Right renal cortex interstitium (tissue), 3 donors: ENCODE data around the gene RRAGC. TPM values are rescaled to one million over a fixed set of nuclear protein-coding genes. Genes with fewer than 3 reads are reported as not detected.
"Not testable (repeated sequence)": the region's sequence is repeated elsewhere in the genome, so short reads cannot be mapped to it uniquely, and the experiment has no call there.

Experiments used
- DNase-seq, 3 donors: peaks; one replicate each; pipeline ENCODE4 v3.0.0-alpha.2; 2013; ENCODE audit warnings: low read depth in 3 of 3, low spot score in 2 of 3
- polyA plus RNA-seq, 3 donors: library from polyadenylated mRNA; unstranded; fragments of 120-200 nt; gene quantifications; one replicate each; pipeline ENCODE4 v1.2.1, GENCODE V29; 2013; ENCODE audit not compliant: insufficient read length in 3 of 3

The RRAGC gene
- polyA plus RNA-seq, 3 donors: 38.1 to 38.6 (median 38.3) TPM

DNA sequence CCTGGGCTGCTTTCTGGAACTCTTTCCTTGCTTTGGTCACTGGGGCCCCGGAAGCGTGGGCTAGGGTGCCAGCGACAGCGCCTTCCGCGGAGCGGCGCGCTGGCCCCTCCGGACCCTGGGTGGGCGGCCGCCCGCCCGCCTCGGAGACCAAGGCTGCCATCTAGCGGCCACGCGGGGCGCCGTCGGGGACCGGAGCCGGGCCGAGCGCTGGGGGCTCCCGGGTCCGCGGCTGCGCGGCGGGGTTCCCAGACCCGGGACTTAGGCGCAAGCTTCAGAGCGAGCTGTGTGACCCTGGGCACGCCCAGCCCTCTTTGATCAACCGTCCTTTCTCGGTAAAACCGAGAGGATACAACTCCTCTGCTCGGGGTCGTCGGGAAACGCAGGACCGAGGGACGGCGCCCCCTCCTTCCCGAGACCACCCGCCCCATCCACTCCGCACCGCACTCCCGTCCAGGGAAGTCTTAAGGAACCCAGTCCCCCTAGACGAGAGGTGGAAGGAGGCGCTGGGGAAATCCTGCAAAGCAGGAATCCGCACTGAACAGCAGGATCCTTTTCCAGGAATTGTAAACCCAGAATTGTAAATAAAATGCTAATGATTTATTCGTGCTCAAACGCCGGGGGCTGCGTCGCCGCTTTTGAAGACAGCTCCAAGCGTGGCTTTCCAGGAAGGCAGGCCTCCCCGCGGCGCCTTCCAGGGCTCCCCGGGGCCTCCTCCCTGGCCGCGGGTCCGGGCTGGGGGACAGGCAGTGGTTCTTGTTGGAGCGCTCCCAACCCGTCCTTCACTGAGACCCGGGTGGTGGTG lies 41.2 kb downstream of the RRAGC start:
- DNase-seq: peak in 1 of 3 donors; percentile 66

DNA sequence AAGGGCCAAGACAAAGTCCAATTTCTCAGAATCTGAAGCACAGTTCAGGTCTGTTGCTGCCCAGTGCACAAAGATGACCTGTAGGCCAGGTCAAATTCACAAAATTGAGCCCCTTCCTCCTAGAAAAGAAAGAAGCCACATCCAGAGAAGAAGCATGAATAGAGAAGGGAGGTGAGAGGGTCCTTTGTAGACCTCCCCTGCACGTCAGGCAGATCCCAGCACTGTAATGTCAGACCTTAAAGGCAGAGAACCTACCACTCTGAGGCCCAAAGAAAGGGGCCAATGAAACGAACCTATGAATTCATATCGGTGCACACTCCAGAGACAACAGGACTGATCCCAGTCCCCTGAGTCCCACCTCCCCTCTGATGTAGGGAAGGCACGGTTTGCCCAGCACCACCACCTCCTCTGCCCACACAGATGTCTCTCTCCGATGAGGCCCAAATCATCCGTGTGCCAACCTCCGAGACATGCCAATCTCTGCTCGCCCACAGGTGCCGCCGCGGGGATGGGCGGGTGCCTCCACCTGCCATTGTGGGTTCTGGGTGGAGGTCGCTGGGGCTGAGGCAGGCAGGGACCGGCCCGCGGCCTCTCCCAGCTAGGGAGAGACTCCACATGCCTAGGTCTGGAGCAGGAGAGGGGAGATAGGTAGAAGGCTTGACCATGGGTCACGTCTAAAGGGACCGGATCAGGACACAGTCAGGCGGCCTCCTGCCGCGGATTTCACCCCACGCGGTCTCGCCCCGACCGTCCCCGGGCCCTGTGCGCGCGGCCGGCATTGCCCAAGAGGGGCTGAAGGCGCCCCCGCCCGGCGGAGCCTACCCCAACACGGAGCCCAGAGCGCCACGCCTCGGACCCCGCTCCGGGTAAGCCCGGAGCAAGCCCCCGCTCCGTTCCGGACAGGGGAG lies 42.1 kb downstream of the RRAGC start:
- no peak for DNase-seq

DNA sequence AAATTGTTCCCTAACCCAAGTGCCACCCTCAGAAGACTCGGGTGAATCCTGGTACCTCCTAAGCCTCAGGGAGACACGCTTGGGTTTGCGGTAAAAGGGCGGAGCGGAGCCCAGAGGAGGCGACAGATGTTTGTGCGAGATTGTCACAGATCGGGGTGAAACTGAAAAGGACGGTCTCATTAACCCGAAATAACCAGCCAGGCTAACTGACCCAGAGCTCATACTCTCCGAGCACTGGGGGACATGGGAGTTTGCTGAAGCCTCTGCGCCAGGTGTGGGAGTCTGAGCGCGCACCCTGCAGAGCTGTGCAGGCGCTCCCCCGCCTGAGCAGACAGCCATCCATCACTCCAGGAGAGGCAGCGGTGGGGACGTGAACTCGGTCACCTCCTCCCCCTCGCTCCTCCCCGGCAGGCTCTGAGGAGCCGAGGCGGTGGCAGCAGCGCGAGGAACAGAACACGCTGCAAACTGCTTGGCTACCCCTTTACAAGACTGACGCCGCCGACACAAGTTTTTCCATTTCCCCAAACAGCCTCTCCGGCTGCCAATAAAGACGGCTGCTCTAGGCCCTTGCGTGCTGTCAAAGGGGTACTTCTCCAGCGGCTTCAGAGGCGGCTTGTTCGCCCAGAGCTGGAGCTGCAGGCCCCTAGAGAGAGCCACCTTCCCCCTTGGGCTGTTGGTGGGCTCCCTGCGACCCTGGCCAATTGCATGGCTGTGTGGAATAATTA lies 43.5 kb downstream of the RRAGC start:
- DNase-seq: peak in 1 of 3 donors; percentile 68

DNA sequence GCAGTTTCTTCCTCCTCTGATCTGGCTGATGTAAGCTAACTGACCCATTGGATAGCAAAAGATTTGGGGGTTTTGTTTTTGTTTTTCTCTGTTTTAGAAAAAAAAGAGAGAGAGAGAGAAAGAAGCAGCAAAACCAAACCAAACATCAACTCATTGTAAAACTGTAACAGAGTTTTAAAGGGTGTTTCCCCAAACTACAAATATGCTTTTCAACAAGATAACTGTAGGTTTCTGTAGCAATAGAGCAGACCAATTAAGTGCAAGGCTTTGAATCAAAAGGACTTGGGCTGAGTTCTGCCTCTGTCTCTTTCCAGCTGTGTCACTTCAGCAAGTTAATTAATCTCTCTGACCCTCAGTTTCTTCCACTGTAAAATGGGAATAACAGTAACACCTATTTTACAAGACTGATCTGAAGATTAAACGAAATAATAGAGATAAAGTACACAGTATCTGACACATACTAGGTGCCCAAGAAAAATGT lies 44.5 kb downstream of the RRAGC start:
- DNase-seq: no peak

DNA sequence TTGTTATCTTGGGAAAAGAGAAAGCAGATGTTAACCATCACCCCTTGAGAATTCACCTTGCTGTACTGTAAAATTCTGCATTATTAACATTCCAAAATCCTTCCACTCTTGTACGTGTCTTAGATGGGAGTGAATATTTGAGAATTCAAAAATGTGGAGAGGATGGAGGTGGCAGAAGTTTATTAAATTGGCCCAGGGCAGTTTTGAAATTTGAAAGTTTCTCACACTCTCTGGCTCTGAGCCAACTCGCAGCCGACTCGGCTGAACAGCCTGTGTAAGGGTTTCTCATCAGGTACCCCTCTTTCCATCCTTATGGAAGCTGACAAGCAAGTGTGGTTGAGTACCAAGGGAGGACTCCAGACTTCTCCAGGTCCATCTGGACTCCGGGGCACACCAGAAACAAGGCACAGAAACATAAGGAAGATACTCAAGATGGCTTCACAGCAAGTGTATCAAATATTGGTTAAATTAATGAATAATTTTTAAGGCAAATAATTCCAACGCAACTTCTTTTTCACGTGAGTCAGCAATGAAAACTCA lies 45.1 kb downstream of the RRAGC start:
- no peak for DNase-seq

DNA sequence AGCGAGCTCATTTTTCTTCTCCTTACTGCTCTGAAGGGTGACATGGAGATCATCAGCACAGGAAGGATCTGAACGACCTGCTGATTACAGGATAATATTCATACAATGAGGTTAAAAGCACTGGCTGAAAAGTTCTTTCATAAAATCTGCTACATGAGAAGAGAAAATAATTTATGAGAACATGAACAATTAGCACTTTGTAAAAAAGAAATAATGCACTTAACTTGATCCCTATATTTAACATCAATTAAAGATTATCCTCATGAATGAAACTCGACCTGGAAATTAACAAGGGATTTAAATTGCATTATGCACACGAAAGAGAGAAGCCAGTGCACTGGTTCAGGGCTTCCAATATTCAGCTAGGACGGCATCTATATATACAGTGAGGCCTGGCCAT lies 46.6 kb downstream of the RRAGC start:
- DNase-seq: no peak

DNA sequence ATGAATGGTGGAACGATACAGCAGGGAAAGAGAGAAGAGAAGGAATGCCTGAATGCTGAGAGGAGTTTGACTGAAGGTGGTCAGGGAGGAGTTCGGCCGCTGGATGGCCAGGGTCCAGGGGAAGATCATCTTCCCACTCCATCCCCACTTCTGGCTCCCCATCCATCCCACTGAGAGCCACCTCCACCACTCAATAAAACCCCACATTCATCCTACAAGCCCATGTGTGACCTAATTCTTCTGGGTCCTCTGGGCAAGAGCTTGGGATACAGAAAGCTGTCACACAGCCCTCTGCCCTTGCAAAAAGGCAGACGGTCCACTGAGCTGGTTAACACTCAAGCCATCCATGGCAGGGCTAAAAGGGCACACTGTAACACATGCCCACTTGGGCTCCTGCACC lies 48.1 kb downstream of the RRAGC start:
- not testable (repeated sequence) for DNase-seq

DNA sequence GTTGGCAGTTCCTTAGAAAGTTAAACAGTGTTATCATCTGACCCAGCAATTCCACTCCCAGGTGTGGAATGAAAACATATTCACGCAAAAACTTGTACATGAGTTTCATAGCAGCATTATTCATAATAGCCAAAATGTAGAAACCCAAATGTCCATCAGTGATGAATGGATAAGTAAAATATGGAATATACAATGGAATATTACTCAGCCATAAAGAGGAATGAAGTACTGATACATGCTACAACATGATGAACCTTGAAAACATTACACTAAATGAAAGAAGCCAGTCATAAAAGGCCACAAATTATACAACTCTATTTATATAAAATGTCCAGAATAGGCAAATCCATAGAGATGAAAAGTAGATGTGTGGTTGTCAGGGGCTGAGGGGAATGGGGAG lies 53.5 kb downstream of the RRAGC start:
- DNase-seq: no peak

DNA sequence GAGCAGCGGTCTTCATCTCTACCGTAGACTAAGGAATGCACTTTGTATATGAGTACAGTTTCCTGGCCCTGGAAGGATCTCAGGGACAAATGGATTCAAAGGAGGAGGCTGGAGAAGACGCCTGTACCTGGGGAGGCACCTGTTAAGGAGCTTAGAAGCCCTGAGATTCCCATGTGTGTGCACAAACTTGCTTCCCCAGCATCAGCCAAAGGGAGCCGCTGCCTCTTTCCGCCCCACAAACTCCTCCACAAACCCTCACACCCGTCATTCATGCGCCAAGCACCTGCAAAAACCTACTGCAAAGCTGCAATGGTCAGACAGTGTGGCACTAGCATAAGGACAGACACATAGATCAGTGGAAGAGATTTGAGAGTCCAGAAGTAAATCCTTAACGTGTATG lies 54.5 kb downstream of the RRAGC start:
- no peak for DNase-seq

DNA sequence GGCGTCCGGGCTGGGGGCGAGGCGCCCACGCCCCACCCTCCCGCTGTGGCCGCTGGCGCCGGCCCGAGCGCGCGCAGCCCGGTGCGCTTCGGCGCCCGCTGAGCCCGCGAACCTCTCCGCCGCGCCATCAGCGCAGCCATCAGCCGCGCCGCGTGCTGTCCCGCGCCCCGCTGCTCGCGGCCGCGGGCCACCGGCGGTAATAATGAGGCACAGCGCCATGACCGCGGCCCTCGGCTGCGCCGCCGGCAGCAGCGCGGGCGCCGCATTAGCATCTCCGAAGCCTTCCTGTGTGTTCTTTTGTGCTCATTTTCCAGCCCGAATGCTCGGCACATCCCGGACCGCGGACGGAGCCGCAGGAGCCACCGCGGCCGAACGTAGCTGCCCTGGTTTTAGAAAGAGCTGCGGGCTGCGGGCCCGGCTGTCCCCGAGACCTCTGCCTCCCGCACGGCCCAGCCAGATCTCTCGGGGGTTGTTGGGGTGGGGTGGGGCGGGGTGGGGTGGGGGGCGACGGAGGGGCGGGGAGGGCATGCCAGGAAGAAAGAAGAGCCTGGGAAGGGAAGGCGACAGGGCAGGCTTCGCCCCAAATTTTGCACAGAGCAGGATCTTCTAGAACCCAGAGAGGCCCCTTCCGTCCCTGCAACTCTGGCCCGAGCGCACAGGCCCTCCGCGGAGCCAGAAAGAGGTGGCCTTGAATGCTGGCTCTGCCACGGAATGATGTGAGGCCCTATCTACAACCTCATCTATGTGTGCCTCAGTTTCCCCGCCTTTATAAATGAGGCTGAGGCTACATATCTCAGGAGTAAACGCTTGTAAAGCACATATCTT lies 55.3 kb downstream of the RRAGC start:
- no peak for DNase-seq

DNA sequence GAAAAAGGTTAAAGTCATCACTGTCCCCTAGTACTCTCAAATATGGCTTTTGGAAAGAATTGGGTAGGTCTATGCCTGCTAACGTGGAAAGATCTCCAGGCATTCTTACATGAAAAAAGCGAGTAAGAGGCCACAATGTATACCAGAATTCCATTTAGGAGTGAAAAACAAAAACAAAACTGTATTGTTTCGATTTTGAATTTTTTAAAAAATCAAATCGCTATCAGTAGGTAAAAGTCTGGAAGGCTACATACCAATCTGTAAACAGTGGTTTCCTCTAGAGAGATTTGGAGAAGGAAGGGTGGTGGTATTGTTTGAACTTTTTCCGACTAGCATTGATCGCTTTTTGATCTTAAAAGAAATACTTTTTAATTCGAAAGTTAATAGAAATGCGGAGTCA lies 55.9 kb downstream of the RRAGC start:
- no peak for DNase-seq

DNA sequence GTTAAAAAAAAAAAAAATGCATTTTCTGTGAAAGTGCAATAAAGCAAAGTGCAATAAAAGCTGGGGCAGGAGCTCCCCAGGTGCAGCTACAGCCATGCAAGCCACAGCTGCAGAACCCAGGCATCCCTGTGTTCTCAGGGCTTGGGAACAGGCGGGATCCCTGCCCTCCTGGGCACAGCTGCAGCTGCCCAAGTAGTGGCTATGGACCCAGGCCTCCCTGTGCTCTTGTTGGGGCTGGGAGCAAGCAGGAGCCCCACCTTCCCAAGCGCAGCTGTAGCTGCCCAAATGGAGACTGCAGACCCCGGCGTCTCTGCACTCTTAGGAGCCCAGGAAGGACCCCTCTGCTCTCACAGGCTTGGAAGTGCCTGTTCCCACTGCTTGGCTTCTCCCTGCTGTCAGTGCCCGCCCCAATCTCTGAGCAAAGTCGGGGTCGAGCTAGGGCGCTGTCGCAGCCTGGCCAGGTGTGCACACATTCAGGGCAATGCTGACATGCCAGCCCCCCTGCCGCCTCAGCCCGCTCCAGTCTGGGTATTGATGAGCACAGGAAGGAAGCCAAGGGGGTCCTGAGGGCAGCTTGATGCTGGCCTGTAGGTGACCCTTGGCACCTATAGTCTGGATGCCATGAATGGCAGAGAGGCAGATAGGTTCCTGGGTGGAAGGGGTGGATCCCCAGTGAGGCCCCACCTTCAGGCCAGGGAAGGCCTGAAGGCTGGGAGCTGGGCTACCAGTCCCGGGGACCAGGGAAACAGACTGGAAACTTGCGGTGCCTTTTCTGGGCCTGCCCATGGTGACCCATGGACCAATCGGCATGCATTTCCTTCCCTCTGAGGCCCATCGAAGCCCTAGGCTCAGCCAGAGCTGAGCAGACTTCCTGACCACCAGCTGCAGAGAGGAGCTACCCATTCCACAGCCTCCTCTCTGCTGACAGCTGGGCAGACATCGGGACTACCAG lies 58.6 kb downstream of the RRAGC start:
- no peak for DNase-seq

DNA sequence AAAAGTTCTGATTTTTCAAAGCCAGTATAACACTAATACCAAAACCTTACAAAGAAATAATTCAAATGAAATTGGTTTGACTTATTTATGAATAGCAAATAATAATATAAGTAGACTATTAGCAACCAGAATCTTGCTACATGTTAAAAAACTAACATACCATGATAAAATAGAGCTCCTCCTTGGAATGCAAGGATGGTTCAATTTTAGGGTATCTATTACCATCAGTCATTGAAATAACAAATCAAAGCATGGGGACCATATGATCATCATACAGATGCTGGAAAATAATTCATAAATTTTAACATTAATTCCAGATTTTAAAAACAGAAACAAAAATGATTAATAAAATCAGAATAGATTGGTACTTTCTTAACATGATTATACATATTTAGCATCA lies 66.3 kb downstream of the RRAGC start:
- DNase-seq: no peak

DNA sequence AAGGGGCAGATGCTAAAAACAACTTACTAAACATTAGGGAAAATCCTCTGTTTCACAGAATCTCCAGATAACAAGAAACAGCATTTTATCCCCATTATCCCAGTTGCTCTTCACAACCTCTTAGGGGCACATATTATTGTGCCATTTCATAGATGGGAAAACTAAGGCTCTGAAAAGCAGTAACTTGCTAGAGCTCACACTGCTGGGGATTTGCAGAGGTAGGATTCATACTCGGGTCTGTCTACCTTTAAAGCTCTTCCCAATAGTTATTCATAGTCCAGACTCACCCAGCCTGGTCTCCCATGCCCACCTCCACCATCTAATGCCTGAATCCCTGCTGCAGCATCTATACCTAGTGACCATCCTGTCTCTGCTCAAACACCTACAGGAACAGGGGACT lies 67.7 kb downstream of the RRAGC start:
- no peak for DNase-seq

DNA sequence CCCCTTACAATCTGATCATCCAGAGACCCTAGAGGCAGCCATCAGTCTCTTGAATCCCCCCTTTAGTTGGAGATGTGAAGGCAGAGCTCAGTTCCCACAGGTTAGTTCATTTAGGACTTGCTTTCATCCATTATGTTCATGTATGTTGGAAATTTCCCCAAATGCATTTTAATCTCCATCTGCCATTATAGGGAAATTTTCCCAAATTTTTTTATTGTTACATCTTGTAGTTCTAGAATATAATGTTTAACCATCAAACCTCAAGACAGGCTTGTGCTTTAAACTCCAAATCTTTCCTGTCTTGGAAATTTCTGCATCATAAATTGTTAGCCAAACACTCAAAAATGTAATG lies 68.4 kb downstream of the RRAGC start:
- no peak for DNase-seq

DNA sequence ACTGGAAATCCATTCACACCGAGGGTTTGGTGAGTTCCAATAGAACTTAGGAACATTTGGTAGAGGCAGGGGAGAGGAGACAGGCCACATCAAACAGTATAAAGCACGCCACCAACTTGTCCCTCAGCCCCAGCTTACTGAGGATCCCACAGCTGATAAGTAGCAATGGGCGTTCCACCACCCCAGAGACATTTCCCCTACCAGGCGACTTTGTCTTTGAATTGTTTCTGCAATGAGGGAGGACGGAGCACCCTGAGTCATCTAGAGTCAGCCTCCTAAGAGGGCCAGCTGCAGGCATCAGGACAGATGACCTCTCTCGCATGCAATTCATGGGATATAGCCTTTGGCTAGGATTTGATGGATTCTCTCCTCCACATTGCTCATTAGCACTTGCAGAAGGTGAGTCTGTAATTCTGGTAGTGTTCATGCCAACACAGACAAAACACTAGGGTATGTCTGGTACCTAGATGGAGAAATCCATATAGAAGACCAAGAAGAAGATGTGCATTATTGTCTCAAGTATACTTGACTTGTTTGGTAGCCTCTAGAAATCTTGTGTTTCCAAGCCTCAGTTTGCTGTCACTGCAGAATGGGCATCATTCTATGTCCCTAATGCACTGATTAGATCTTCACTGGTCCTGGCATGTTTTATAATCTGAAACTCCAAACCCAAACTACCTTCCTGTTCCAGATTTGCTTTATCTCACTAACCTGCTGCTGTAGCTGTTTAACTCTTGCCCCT lies 69.0 kb downstream of the RRAGC start:
- DNase-seq: no peak

DNA sequence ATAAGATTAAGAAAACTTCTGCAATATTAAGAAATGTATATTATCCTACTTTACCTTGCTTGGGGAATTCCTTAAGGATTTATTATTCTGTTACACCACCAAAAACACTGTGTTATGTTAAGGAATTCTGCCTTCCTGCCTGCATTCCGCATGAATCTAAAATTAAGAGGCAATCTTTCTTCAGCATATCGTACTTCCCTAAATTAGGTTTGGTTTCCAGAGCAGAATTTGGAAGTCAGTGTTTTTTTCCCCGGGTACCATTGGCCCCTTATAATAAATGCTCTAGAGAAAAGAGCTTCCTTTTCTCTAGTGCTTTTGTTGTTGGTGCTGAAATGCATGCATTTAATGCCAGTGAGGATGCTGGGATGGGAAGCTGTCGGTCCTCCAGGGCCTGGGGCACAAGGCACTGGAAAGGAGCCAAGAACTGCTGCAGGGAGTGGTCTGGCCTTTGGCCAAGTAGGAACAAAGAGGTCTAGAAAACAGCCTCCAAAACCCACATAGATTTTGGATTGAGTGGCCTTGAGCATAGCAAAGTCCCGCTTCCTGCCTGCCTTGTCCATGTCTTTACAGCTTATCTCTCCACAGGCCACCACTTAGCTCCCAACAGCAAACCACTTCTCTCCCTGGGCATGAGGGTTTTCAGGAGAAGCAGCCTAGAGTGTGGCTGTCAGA lies 69.9 kb downstream of the RRAGC start:
- no peak for DNase-seq
